Ramos (cell line): ENCODE results near the gene MYCBPAP.

ENCODE experiments used
- in situ Hi-C: fragments of 300-500 bp; cut with MboI; formaldehyde crosslinking; loops from one replicate; pipeline ENCODE4 v1.14.3; 2022; ENCODE audit warnings: low sequenced_read_pairs; ENCODE audit not compliant: unreplicated experiment

Gene MYCBPAP

DNA sequence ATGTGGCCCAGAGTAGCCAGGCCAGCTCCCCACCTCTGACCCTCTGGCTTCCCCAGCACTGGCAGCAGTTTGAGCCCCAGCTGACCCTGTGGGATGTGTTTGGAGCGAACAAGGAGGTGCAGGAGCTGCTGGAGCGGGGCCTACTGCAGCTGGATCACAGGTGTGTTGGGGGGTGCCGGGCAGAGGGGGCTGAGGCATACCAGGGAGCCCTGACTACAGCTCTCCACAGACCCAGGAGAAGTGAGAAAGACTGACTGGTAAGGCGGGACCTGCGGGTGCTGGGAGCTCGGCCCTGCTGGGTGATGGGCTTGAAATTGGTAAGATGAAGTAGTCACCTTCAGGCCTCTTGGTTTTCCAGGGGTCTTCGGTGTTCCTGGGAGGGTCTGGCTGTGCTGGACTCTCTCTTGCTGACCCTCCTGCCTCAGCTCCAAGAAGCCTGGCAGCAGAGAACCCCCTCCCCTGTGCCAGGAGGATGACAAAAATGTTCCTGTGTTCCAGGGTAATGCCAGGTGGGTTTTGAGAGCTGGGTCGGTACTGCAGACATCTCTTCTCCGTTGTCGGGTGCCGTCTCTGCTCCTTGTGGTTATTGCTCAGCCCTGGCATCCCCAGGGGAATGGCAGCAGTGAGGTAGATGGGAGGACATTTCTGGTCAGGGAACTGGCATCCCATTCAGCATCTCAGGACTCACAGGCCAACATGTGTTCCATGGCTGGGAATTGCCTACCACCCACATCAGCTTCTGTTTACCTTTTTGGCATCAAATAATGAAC is 23.7 kb upstream of the MYCBPAP start:
- in situ Hi-C loops, result no loop called here

DNA sequence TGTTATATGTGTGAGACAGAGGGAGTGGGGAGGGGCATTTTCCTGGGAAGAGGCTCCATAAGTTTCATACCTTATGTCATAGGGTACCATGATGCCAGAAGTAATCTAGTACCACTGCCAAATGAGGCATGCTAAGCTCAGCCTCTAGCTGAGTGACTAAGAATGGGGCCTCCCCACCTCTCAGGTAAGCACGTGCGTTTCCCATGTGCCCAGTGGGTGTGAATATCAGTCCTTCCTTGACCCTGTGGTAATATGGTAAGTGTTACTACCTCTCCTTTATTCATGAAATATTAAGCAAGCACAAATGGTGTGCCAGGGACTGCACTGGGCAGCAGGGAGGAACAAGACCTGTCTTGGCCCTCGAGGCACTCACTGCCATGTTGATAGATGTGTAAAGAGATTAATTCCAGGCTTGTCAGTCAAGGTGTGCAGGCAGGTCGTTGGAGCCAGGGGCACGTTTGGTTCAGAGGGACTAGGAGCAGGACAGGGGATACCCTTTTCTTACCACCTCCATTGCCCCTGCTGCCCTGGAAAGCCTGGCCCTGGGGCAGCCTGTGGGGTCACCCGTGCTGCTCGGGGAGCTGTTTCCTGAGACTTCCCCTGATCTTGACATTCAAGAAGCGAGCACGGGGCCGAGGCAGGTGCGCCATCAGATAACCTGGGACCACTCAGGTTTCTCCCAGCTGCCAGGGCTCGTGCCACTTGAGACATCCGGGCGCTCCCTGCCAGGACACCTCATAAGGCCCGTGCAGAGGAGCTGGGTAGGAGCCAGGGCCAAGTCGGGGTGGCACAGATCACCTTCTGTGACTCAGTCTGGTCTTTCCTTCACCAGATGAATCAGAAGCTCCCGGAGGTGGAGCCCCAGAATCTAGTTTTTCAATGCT is 20.8 kb upstream of the MYCBPAP start:
- in situ Hi-C loops, result no loop called here

DNA sequence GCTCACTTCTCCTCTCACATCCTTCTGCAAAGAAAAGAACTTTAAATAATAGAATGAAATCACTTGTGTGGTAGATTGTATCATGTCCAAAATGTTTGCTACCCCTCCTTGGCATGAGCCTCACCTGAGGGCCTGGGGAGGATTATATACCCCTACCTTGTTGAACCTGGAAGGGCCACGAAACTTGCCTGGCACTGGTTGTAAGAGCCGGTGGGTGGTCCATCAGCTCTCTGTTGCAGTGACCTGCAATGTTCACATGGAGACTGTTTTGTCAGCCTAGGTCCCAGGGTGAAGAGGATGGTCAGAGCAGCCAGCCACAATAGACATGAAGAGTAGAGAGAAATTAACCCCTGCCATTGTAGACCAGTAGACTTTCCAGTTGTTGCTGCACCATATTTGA is 19.4 kb upstream of the MYCBPAP start:
- in situ Hi-C loops, result no loop called here

DNA sequence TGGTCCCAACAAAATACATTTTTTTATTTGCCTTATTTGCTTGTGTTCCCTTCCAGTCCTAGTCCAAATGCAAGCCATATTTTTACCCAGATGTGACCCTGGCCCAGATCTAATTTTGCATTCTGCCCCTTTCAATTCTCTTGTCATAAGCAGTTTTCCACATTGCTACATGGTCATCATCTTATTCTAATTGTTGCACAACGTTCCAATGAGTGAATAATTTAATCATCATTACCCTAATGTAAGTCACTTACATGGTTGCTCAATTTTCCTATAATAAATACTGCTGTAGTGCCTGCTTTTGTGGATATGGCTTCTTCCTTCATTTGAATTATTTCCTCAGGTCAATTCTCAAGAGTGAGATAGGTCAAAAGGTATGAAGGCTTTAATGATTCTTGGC is 16.7 kb upstream of the MYCBPAP start:
- in situ Hi-C loops, result no loop called here

DNA sequence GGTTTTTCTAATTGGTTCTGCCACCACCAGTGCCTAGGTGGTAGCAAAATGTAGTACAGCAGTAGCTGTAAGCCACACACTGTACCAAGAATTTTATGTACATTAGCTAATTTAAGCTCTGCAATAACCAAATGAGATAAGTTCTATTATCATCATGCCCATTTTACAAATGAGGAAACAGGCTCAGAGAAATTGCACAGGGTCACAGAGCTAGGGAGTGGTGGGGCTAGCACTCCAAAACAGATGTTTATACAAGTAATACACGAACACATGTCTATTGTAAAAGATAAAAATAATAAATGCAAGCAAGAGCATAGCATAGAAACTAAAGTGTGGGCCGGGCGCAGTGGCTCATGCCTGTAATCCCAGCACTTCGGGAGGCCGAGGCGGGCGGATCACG is 16.0 kb upstream of the MYCBPAP start:
- in situ Hi-C loops, result no loop called here

DNA sequence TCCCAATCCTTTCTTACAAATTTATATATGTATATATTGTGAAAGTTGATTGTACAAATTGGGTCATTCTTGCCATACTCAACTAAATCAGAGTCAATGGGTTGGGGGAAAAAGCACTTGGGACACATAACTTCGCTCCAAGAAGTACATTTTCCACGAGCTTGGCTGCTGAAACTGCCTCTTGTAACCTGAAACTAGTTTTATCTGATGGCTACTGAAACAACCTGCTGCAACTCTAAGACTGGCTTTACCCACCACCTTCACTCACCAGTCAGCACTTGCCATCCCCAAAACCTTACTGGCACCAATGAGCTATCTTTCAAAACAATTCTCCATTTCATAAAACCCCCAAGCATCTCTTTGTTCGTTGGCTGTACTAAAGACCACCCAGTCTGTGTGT is 14.5 kb upstream of the MYCBPAP start:
- in situ Hi-C loops, result no loop called here

DNA sequence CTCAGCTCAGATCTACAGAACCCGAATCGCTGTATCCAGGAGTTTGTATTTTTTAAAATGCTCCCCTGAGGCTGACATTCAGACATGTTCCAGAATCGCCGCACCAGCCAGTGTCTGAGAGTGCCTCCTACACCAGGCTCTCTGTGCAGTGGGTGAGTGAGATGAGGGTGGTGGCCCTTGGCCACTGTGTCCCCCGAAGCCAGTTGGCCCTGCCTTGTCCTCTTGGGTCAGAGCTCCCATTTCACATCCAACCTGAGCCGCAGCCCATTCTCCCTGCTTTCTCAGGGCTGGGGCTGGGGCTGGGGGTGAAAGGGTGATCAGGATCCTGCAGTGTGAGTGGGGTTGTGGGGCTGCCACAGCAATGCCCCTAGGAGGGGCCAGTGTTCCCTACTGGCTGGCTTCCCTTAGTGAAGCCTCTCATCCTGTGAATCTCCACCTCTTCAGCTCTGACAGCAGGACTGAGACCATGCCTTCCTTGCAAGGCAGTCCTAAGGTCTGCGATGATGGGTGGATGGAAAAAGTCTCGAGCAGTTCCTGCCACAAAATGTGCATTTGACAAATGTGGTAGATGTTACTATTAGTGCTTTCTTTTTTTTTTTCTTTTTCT is 12.9 kb upstream of the MYCBPAP start:
- in situ Hi-C loops, result no loop called here

DNA sequence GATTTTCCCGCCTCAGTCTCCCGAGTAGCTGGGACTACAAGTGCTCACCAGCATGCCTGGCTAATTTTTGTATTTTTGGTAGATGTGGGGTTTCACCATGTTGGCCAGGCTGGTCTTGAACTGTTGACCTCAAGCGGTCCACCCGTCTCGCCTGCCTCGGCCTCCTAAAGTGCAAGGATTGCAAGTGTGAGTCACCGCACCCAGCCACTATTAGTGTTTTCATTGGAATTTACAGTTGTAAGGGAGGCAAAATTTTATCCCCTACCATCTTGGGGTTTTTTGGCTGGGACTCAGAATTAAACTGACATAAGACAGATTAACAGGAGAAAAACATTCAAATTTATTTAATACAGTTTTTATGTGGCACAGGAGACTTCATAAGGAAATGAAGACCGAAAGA is 12.3 kb upstream of the MYCBPAP start:
- in situ Hi-C loops, result no loop called here

DNA sequence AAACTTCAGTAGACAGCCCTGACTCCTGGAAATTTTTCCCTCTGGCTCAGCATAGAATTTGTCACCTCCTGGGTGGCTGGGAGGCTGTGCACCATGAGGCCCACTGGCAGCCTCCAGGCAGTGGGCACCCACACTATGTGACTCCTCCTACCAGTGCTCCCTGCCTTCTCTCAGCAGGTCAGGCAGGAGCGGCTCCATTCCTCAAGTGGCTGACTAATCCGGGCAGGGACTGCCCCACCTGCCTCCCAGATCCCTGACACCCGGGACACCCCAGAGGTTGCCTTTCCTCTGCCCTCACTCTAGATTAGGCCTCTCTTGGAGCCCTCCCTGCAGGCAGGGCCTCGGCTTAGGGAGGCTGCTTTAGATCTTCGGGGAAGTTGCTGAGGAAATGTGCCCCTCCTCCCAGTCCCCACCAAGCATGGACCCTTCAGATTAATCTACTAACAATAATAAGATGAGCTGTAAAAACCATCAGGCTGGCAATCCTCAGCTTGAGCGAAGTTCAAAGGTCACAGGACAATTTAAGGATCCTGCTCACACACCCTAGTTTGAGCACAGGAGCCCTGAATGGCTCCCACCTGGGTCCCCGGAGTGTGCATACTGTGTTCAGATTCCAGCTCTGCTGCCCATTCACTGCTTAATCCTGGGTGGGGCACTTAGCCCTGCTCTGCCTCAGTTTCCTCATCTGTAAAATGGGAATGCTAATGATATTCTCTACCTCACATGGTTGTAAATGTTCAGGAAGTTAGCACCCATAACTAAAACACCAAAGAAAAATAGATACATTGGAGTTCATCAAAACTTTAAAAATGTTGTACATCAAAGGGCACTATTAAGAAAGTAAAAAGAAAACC is 10.0 kb upstream of the MYCBPAP start:
- in situ Hi-C loops, result no loop called here

DNA sequence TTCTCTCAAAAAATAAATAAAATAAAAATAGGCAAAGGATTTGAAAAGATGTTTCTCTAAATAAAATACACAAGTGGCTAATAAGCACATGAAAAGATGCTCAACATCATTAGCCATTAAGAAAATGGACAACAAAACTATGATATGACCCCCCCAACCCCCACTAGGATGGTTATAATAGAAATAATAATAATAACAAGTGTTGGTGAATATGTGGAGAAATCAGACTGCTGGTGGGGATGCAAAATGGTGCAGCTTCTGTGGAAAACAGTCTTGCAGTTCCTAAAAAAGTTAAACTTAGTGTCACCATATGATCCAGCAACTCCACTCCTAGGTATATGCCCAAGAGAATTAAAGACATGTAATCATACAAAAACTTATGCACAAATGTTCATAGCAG is 9.0 kb upstream of the MYCBPAP start:
- in situ Hi-C loops, result no loop called here

DNA sequence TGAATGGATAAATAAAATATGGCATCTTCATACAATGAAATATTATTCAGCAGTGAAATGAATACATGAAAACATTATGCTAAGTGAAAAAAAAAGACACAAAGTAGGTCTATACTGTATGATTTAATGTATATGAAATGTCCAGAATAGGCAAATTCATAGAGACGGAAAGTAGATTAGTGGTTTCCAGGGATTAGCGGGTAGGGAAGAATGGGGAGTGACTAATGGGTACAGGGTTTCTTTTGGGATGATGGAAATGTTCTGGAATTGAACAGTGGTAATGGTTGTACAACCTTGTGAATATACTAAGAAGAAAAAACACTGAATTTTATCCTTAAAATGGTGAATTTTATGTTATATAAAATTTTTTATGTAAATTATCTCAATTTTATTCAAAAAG is 8.5 kb upstream of the MYCBPAP start:
- in situ Hi-C loops, result no loop called here

DNA sequence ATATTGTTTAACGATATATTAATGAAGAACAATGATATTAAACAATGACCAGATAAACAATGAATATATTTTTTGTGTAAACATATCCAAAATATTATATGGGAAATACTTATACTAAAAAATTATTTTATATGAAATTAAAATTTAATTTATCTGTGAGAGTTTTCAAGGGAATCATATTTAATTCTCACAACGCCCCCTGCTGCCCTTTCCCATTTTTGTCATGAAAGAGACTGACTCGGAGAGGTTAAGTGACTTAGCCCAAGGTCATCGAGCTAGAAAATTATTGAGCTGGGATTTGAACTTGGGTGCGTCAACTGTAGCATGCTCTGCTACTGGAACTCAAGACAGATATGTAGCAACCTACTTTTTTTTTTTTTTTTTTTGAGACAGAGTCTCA is 7.2 kb upstream of the MYCBPAP start:
- in situ Hi-C loops, result no loop called here

DNA sequence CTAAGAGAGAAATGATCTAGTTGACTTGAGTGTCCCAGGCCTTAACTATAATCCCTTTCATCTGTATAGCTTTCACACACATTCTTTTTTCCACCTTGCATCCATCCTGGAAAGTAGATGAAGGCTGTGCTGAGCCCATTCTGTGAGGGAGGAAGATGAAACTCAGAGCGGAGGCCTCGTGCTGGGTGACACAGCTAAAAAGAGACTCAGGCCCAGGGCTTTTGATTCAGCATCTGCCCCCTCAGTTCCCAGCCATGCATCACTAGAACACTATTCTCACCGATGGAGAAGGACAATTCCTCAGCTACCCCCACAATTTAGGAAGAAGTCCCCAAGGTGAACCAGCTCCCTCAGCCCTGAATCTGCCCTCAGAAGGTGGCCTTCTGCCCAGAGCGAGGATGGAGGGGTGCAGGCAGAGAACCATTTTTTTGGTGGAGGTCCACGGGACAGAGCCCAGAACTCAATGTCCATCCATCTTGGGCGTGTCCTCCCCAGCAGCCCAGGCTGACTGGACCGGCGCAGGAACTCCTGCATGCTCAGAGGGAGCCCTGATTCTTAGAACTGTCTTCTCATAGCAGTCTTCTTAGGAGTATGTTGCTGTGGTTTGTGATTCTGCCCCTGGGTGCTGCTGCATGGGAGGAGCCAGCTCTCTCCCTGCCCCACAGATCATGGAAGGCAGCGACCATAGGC is 5.8 kb upstream of the MYCBPAP start:
- in situ Hi-C loops, result no loop called here

DNA sequence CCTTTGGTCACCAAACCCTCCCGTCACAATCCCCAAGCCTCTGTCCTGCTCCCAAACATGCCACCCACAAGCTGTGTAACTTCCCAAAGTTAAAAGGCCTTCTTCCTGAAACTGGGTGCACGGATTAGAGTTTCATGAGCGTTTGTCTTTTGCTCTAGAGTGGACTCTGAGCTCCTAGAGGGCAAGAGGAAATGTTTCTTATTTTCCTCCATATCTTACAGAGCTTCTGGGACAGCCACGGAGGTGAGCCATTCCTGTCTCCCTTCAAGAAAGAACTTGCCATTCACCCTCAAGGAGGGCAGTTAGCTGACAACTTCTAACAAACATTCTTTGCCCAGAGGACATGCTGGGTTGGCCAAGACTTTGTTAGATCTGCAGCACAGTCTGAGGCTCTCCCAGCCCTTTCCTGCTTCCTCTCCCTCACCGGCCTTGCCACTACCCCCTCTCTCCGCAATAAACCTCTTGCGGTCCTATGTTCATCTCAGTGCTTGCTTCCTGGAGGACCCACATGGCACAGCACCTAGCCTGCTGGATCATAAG is 2.6 kb upstream of the MYCBPAP start:
- in situ Hi-C loops, result no loop called here

DNA sequence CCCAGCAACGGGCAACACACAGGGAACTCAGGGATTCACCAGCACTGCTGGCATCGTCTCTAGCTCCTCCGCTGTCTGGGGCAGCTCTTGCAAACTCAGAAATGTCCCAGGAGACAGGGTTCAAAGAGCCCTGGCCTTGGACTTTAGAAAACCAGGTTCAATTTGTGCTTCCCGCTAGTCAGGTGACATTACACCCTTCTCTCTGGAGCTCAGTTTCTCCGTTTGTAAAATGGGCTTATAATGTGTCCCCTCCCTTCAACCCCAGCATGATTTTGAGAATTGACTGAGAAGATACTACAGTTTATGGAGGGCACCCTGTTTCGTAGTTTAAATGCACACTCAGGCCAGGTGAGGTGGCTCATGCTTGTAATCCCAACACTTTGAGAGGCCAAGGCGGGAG is 1.9 kb upstream of the MYCBPAP start:
- in situ Hi-C loops, result no loop called here

DNA sequence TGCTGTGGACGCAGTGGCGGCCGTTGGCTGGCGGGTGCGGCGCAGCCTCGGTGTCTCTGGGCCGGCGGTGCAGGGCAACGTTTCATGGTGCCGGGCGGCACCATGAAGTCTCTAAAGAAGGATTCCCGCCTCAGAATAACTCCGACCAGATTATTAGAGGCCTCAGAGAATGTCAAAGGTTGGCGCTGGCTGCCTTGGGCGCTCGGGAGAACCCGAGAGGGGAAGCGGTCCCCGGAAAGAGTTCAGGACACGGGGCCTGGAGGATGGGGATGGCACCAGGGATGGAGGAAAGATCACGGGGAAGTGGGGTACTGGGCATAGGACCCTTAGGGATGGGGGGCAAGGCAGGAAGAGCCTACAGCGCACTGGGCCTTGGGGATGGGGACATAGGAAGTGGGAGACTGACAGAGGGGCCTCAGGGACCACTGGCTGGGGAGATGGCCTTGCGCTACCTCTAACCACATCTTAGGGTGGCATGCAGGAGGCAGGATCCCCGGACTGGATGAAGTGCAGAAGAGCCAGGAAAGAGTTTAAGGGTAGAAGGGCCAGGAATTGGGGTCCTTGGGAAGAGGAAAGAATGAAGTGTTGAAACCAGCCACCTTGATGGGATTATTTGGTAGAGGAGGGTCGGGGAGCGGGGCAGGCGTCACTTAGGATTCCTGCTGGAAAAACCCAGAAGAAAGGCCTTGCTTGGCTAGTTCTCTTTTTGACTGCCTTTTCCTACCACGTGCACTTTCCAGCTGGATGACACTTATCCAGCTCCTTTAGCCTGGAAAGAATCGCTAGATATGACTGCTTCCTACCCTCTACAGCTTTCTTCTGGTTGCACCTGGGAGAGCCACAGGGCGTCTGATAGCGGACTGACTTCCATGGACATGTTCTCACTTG is 578 bp downstream of the MYCBPAP start:
- in situ Hi-C loops, result no loop called here

DNA sequence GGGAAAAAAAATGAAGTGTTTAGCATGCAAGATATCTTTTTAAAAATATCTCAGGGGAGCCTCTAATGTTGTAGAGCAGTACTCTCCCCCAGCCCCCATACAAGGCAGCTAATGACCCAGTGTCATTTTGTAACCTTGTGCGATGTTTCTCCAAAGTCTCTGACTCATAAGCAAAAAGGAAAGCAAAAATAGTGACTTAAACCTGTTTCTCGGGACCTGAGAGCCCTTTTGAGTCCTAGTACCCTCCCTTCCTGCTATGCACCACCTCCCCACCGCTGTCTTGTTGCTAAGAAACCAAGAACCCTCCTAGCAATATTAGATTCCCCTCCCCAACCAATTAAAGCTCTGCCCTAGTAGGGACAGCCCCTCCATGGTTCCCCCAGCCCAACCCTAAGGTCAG is 2.8 kb downstream of the MYCBPAP start:
- in situ Hi-C loops, result no loop called here

DNA sequence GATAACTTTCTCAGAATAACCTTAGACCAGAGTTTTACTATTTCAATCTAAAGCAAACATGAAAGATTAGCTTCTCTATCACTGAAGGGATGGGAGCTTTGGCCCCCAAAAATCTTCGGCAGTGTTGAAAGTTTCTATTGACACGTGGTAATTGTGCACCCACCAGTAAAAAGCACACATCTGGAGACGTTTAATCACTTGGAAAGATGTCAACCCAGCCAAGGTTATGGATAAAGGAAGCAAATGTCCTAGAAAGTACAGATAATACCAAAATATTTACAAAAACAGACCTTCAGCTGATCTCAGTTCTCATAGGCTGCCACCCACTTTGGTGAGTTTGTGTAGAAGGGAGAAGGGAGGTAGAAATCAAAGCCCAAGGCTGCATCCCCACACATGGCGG is 5.3 kb downstream of the MYCBPAP start:
- in situ Hi-C loops, result no loop called here

DNA sequence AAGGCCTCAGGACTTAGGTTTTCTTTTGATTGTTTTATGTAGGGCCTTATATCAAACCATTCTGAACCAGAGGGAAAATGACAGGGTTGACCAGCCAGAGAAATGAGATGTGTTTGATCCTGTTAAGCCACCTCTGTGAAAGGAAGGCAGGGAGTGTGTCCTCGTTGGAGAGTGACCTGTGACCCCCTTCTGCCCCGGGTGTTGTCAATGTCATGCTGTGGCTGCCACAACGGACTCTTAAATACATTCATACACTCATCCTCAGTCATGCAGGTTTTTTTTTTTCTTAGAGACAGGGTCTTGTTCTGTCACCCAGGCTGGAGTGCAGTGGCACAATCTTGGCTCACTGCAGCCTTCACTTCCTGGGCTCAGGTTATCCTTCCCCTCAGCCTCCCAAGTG is 6.1 kb downstream of the MYCBPAP start:
- in situ Hi-C loops, result no loop called here
